ENCODE measurements around the gene USP32.
"Not testable (repeated sequence)": the region's sequence is repeated elsewhere in the genome, so short reads cannot be mapped to it uniquely, and the experiment has no call there.

USP32 gene

DNA sequence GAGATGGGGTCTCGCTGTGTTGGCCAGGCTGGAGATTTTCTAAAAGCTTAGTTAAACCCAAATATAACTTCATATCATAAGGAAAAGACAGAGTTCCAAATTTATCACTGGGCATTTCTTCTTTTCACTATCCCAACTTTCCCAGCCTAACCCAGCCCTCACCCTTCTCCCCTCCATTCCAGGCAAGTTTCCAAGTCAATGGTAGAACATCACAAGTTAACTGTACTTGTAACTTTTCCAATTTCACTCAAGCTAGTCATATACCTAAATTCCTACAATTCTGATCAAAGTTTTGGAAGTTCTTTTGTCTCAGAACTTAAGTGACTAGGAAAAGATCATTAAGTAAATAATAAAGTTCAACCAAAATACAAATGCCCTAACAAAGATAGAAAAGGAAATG lies 61.2 kb downstream of the USP32 start:
- H3K36me3 Mint-ChIP-seq (ENCODE audit: insufficient read depth) = peaks cover 5% of the 10 kb centered on the region
- no peak for ATAC-seq (replicated peaks)
- H3K4me1 Mint-ChIP-seq (ENCODE audit: low read depth in 2 of 2) = peaks cover 9 to 14% of the 10 kb centered on the region in 2 donors
- peak overlapping the region; percentile 0 to 55 for H3K27ac Mint-ChIP-seq
- no peaks in the 10 kb centered on the region for H3K27me3 Mint-ChIP-seq
- no peak overlapping the region for H3K4me3 Mint-ChIP-seq
- no peak for DNase-seq
- H3K9me3 Mint-ChIP-seq = no peaks in the 10 kb centered on the region

DNA sequence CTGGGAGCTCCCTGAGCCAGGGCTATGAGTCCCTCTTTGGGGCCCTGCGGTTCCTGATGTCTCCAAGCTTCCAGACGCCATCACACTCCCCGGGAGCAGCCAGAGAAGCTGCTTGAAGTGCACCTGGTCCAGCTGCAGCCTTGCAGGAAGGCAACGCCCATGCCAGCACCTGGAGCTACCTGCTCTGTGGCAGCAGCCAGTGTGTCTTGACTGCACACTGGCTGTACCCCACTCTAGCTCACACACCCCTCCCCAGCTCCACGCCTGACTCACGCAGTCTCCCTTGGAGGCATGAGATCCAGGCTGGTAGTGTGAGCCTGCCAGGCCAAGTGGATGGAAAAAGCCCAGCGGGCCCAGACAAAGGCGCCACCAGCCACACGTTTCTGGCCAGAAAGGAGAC lies 63.3 kb downstream of the USP32 start:
- Mint-ChIP-seq H3K27me3 (no peaks in the 10 kb centered on the region), H3K4me1 (ENCODE audit: low read depth in 2 of 2) (peaks cover 10% of the 10 kb centered on the region in 2 donors), H3K36me3 (ENCODE audit: insufficient read depth) (peaks cover 15% of the 10 kb centered on the region), H3K9me3 (no peaks in the 10 kb centered on the region), H3K4me3 (no peak overlapping the region), H3K27ac (no peak overlapping the region)
- DNase-seq = no peak
- no peak for ATAC-seq (replicated peaks)

DNA sequence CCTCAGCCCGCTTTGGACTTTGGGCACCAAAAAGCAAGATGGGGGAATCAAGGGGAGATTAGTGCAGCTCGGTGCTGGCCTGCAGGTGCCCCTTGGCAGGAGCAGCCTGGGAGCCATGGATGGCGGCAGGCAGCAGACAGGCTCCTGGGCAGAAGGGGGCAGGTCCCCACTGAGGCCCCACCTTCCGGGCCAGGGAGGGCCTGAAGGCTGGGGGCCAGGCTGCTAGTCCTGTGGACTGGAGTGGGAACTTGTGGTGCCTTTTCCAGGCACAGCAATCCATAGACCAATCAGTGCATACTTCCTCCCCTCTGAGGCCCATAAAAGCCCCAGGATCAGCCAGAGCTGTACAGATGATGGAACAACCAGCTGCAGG lies 64.0 kb downstream of the USP32 start:
- ATAC-seq (replicated peaks) = no peak
- peaks cover 9% of the 10 kb centered on the region for H3K36me3 Mint-ChIP-seq (ENCODE audit: insufficient read depth)
- H3K4me3 Mint-ChIP-seq = no peak overlapping the region

GRCh38 chr17:60327134-60327900 lies 64.6 kb downstream of the USP32 start:
- peaks cover 9% of the 10 kb centered on the region for H3K36me3 Mint-ChIP-seq (ENCODE audit: insufficient read depth)
- H3K4me1 Mint-ChIP-seq (ENCODE audit: low read depth in 2 of 2) = peaks cover 10% of the 10 kb centered on the region in 2 donors
- H3K9me3 Mint-ChIP-seq = no peaks in the 10 kb centered on the region
- DNase-seq (no peak), ATAC-seq (replicated peaks) (no peak)
- no peak overlapping the region for H3K4me3 Mint-ChIP-seq
- H3K27me3 Mint-ChIP-seq = no peaks in the 10 kb centered on the region
- peak overlapping the region; percentile 62 to 79 for H3K27ac Mint-ChIP-seq

More for the DNA sequence above, 64.0 kb downstream of the USP32 start:
- Mint-ChIP-seq H3K27me3 (no peaks in the 10 kb centered on the region), H3K4me1 (ENCODE audit: low read depth in 2 of 2) (peaks cover 10 to 14% of the 10 kb centered on the region in 2 donors), H3K27ac (no peak overlapping the region), H3K9me3 (no peaks in the 10 kb centered on the region)
- no peak for DNase-seq

DNA sequence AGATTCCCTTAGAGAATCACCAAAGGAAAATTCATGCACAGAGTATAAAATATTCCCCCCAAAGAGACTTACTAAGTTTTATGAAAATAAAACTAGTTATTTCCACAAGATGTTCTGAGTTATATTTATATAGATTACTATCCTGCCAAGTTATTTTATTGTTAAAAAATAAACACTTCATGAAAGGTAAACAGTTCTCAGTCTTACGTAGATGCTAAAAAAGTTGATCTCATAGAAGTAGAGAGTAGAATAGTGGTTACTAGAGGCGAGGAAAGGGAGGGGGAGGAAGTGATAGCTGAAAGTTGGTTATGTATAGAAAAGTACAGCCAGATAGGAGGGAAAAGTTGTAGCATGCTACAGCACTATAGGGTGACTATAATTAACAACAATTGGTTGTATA lies 65.2 kb downstream of the USP32 start:
- no peak overlapping the region for H3K4me3 Mint-ChIP-seq
- H3K9me3 Mint-ChIP-seq = no peaks in the 10 kb centered on the region
- no peak for DNase-seq
- peaks cover 9% of the 10 kb centered on the region for H3K36me3 Mint-ChIP-seq (ENCODE audit: insufficient read depth)
- peak; percentile 43 for ATAC-seq (replicated peaks)
- no peaks in the 10 kb centered on the region for H3K27me3 Mint-ChIP-seq
- H3K4me1 Mint-ChIP-seq (ENCODE audit: low read depth in 2 of 2) = peaks cover 10% of the 10 kb centered on the region in 2 donors
- H3K27ac Mint-ChIP-seq = peak overlapping the region; percentile 62 to 79

DNA sequence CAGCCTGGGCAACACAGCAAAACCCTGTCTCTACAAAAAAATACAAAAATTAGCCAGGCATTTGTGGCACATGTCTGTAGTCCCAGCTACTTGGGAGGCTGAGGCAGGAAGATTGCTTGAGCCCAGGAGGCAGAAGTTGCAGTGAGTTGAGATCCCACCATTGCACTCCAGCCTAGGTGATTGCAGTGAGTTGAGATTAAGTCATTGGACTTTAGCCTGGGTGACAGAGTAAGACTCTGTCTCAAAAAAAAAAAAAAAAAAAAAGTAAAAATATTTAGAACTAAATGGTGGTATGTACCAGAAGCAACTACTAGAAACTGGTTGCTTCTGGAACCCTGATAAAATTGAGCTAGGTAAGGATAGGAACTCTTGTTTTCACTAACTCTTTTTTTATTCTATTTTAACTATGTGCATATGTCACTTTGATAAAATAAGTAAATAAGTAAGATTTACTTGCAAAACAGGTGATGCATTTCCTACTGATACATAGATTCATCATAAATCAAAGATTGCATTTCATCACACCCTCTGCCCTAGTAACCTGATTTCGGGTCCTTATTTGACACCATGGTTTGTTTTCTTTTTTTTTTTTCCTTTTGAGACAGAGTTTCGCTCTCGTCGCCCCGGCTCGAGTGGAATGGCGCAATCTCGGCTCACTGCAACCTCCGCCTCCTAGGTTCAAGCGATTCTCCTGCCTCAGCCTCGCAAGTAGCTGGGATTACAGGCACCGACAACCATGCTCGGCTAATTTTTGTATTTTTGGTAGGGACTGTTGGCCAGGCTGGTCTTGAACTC lies 66.0 kb downstream of the USP32 start:
- H3K27ac Mint-ChIP-seq = peak overlapping the region in 1 of 2 donors; percentile 79
- H3K27me3 Mint-ChIP-seq = no peaks in the 10 kb centered on the region
- DNase-seq (no peak), ATAC-seq (replicated peaks) (peak; percentile 87)
- no peaks in the 10 kb centered on the region for H3K9me3 Mint-ChIP-seq
- peaks cover 9% of the 10 kb centered on the region for H3K36me3 Mint-ChIP-seq (ENCODE audit: insufficient read depth)
- H3K4me1 Mint-ChIP-seq (ENCODE audit: low read depth in 2 of 2) = peaks cover 15 to 17% of the 10 kb centered on the region in 2 donors
- peak overlapping the region in 1 of 2 donors; percentile 56 for H3K4me3 Mint-ChIP-seq

DNA sequence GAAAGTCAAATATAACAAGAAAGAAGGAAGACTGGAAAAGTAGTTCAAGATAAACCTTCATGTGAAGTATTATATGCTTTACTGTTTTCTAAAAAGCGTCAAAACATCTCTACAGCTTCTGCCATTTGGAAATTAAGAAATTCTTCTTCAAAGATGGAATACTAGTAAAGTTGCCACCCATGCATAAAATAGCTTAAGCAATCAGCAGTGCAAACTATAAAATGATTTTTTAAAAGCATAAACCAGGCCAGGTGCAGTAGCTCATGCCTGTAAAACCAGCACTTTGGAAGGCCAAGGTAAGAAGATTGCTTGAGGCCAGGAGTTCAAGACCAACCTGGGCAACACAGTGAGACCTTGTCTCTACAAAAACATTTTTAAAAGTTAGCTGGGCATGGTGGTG lies 68.2 kb downstream of the USP32 start:
- Mint-ChIP-seq H3K27ac (peak overlapping the region in 1 of 2 donors; percentile 38), H3K27me3 (no peaks in the 10 kb centered on the region), H3K9me3 (no peaks in the 10 kb centered on the region), H3K4me1 (ENCODE audit: low read depth in 2 of 2) (peaks cover 20 to 24% of the 10 kb centered on the region in 2 donors), H3K4me3 (no peak overlapping the region), H3K36me3 (ENCODE audit: insufficient read depth) (peaks cover 9% of the 10 kb centered on the region)
- ATAC-seq (replicated peaks) (no peak), DNase-seq (no peak)

- peaks cover 9% of the 10 kb centered on the region for H3K36me3 Mint-ChIP-seq (ENCODE audit: insufficient read depth)
- no peak for DNase-seq
- ATAC-seq (replicated peaks) = no peak
- H3K4me1 Mint-ChIP-seq (ENCODE audit: low read depth in 2 of 2) = peaks cover 16 to 23% of the 10 kb centered on the region in 2 donors
- no peaks in the 10 kb centered on the region for H3K27me3 Mint-ChIP-seq
- no peak overlapping the region for H3K4me3 Mint-ChIP-seq
- no peak overlapping the region for H3K27ac Mint-ChIP-seq
- H3K9me3 Mint-ChIP-seq = no peaks in the 10 kb centered on the region
Measured at GRCh38 chr17:60322056-60322387, 69.9 kb downstream of the USP32 start.

DNA sequence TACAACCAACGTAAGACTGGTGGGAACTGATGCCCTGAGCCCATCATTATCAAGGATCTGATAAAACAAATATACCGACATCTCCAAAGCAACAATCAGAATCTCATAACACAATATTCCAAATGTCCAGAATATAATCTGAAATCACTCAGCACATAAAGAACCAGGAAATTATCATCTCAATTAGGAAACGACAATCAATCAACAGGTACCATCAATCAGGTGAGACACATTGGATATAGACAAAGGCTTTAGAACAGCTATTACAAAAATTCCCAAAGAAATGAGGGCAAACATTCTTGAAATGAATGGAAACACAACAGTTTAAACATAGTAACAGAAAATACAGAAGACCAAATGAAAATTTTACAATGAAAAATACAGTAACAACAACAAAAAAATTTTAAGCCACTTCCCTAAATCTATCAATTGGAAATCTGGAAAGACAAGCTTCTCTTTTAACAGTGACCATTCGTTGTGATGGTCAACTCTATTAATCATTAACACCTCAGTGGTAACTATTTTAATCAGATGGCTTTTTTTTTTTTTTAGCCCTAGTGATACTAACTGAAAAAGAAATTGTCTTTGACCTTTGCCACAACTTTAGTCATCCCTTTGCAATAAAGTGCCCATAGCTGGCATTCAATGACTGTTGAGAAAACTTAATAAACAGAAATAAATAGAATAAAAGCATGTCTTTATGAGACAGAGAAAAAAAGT lies 70.4 kb downstream of the USP32 start:
- H3K4me1 Mint-ChIP-seq (ENCODE audit: low read depth in 2 of 2) = peaks cover 13 to 22% of the 10 kb centered on the region in 2 donors
- no peak overlapping the region for H3K4me3 Mint-ChIP-seq
- H3K9me3 Mint-ChIP-seq = no peaks in the 10 kb centered on the region
- DNase-seq = no peak
- no peak overlapping the region for H3K27ac Mint-ChIP-seq
- ATAC-seq (replicated peaks) = no peak
- no peaks in the 10 kb centered on the region for H3K27me3 Mint-ChIP-seq
- peaks cover 9% of the 10 kb centered on the region for H3K36me3 Mint-ChIP-seq (ENCODE audit: insufficient read depth)

DNA sequence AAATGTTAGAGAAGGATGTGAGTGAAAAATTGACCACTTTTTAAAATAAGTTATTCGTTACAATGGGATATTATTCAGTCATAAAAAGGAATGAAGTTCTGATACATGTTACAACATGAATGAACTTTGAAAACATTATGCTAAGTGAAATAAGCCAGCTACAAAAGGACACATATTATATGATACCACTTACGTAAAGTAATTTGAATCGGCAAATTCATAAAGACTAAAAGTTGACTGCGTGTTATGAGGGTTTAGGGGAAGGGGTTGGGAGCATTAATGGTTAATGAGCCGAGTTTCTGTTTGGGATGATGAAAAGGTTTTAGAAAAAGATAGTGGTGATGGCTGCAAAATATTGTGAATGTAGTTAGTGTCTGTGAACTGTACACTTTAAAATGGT lies 73.1 kb downstream of the USP32 start:
- H3K27ac Mint-ChIP-seq = no peak overlapping the region

GRCh38 chr17:60318326-60318725 lies 73.6 kb downstream of the USP32 start:
- ATAC-seq (replicated peaks) (no peak), DNase-seq (no peak)
- Mint-ChIP-seq H3K27me3 (no peaks in the 10 kb centered on the region), H3K4me1 (ENCODE audit: low read depth in 2 of 2) (peaks cover 20 to 30% of the 10 kb centered on the region in 2 donors), H3K9me3 (no peaks in the 10 kb centered on the region), H3K36me3 (ENCODE audit: insufficient read depth) (no peaks in the 10 kb centered on the region), H3K27ac (no peak overlapping the region), H3K4me3 (no peak overlapping the region)

More for the DNA sequence above, 73.1 kb downstream of the USP32 start:
- no peak overlapping the region for H3K4me3 Mint-ChIP-seq
- peaks cover 18 to 31% of the 10 kb centered on the region in 2 donors for H3K4me1 Mint-ChIP-seq (ENCODE audit: low read depth in 2 of 2)
- DNase-seq = no peak
- ATAC-seq (replicated peaks) = no peak
- no peaks in the 10 kb centered on the region for H3K9me3 Mint-ChIP-seq
- no peaks in the 10 kb centered on the region for H3K36me3 Mint-ChIP-seq (ENCODE audit: insufficient read depth)
- no peaks in the 10 kb centered on the region for H3K27me3 Mint-ChIP-seq

GRCh38 chr17:60315650-60316049 lies 76.3 kb downstream of the USP32 start:
- H3K27me3 Mint-ChIP-seq = no peaks in the 10 kb centered on the region
- no peaks in the 10 kb centered on the region for H3K36me3 Mint-ChIP-seq (ENCODE audit: insufficient read depth)
- no peaks in the 10 kb centered on the region for H3K9me3 Mint-ChIP-seq
- ATAC-seq (replicated peaks) = no peak
- H3K4me3 Mint-ChIP-seq = no peak overlapping the region
- H3K4me1 Mint-ChIP-seq (ENCODE audit: low read depth in 2 of 2) = peaks cover 15 to 18% of the 10 kb centered on the region in 2 donors
- H3K27ac Mint-ChIP-seq = no peak overlapping the region
- DNase-seq = no peak

DNA sequence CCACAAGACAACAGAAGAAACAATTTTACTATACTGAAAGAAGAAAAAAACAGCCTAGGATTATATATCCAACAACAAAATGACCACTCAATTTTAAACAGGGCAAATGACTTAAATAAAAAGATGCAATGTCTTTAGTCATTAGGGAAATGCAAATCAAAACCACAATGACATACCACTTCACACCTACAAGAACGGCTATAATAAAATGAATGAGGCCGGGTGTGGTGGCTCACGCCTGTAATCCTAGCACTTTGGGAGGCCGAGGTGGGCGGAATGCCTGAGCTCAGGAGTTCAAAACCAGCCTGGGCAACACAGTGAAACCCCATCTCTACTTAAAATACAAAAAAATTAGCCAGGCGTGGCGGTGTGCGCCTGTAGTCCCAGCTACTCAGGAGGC lies 77.0 kb downstream of the USP32 start:
- not testable (repeated sequence) for H3K27ac Mint-ChIP-seq; H3K9me3 Mint-ChIP-seq; H3K4me3 Mint-ChIP-seq; H3K36me3 Mint-ChIP-seq (ENCODE audit: insufficient read depth); ATAC-seq (replicated peaks); DNase-seq; H3K27me3 Mint-ChIP-seq
- peaks cover 12 to 14% of the 10 kb centered on the region in 2 donors for H3K4me1 Mint-ChIP-seq (ENCODE audit: low read depth in 2 of 2)
